Measurements from ENCODE around the gene APOD. TPM values are rescaled to one million over a fixed set of nuclear protein-coding genes. Genes with fewer than 3 reads are reported as not detected.

The APOD gene
- total and polyA plus RNA-seq, 2 of the 4 experiments (the other 2 are of a cell fraction): 0.36 TPM; not detected in 1

GRCh38 chr3:195550723-195551122, 33.0 kb downstream of the APOD start:
- Histone ChIP-seq H3K9ac (ENCODE audit: low read depth, low read length) (no peak overlapping the region), H3K4me1 (ENCODE audit: control insufficient read depth, insufficient read depth, low read length) (peaks cover 2% of the 10 kb centered on the region; the same call in 1 of the 2 replicates), H3K23ac (ENCODE audit: low read depth, low read length) (no peak overlapping the region), H2AFZ (replicated peaks; ENCODE audit: low read length, poor library complexity) (no peak overlapping the region), H2AK5ac (ENCODE audit: low read depth, low read length) (no peak overlapping the region), H3K36me3 (ENCODE audit: control insufficient read depth, insufficient read depth, low read length) (no peaks in the 10 kb centered on the region), H2BK120ac (ENCODE audit: low read depth, low read length) (no peak overlapping the region), H3K79me1 (ENCODE audit: low read depth in 1 of 2, low read length in 2 of 2) (no peaks in the 10 kb centered on the region), H4K20me1 (ENCODE audit: insufficient read depth, low read length) (no peaks in the 10 kb centered on the region), H3K9me3 (ENCODE audit: control insufficient read depth, insufficient read depth, low read length) (no peaks in the 10 kb centered on the region), H3K18ac (ENCODE audit: low read depth, low read length) (no peak overlapping the region), H2BK15ac (ENCODE audit: low read depth, low read length) (no peak overlapping the region), H3K4me2 (ENCODE audit: low read depth, low read length) (no peak overlapping the region), H4K8ac (ENCODE audit: low read depth in 2 of 2, low read length in 2 of 2) (no peak overlapping the region), H3K4me3 (ENCODE audit: insufficient read depth, low read depth, low read length) (no peak overlapping the region), H3K14ac (replicated peaks; ENCODE audit: low read depth, low read length) (no peak overlapping the region), H4K91ac (ENCODE audit: insufficient read depth, low read depth, low read length) (no peak overlapping the region), H2AK9ac (replicated peaks; ENCODE audit: low read depth, low read length, poor library complexity) (no peak overlapping the region), H2BK5ac (ENCODE audit: low read depth, low read length, poor library complexity, severe bottlenecking) (no peak overlapping the region), H3K27me3 (ENCODE audit: control insufficient read depth, insufficient read depth, low read length) (peaks cover 23% of the 10 kb centered on the region), H3K27ac (ENCODE audit: insufficient read depth, low read length) (no peak overlapping the region), H3K9me1 (ENCODE audit: insufficient read depth, low read length) (no peaks in the 10 kb centered on the region), H2BK20ac (ENCODE audit: low read depth, low read length) (no peak overlapping the region), H3K4ac (ENCODE audit: low read depth, low read length) (no peak overlapping the region), H4K5ac (ENCODE audit: low read depth, low read length) (no peak overlapping the region), H3K56ac (ENCODE audit: extremely low read depth, insufficient read depth, low read length) (no peak overlapping the region)
- ChIA-PET POLR2A (ENCODE audit: unreplicated experiment) (no interaction called here), CTCF (no interaction called here)
- BruUV-seq (replicated peaks): no TSS peak
- WGBS, 2 experiments (ENCODE audit: extremely low coverage in 2 of 2, insufficient read length in 1 of 2): 0% methylated on average over 1 of the region's 4 CpGs; no CpG with 5 or more reads in 1 of the 2 experiments
- intact Hi-C loops (cut with micrococcal nuclease): no loop called here
- in situ Hi-C loops (cut with MboI; ENCODE audit: low sequenced_read_pairs): no loop called here
- dilution Hi-C loops (cut with HindIII; ENCODE audit: low sequenced_read_pairs, unreplicated experiment): no loop called here
- TF ChIP-seq NFE2L2 (IDR thresholded peaks at IDR 0.05; ENCODE audit: low read depth, low read length) (no peak), BHLHE40 (IDR thresholded peaks at IDR 0.05; ENCODE audit: low read depth, low read length) (no peak), CHD1 (IDR thresholded peaks at IDR 0.05; ENCODE audit: low read depth, low read length) (no peak), RFX5 (IDR thresholded peaks at IDR 0.05; ENCODE audit: low read depth, low read length) (no peak), FOS (IDR thresholded peaks at IDR 0.05; ENCODE audit: low read depth, low read length) (no peak), RAD21 (IDR thresholded peaks at IDR 0.05; ENCODE audit: low read length) (no peak), SMC3 (IDR thresholded peaks at IDR 0.05; ENCODE audit: low read depth, low read length) (no peak)
- TF ChIP-seq, protein P1, sequence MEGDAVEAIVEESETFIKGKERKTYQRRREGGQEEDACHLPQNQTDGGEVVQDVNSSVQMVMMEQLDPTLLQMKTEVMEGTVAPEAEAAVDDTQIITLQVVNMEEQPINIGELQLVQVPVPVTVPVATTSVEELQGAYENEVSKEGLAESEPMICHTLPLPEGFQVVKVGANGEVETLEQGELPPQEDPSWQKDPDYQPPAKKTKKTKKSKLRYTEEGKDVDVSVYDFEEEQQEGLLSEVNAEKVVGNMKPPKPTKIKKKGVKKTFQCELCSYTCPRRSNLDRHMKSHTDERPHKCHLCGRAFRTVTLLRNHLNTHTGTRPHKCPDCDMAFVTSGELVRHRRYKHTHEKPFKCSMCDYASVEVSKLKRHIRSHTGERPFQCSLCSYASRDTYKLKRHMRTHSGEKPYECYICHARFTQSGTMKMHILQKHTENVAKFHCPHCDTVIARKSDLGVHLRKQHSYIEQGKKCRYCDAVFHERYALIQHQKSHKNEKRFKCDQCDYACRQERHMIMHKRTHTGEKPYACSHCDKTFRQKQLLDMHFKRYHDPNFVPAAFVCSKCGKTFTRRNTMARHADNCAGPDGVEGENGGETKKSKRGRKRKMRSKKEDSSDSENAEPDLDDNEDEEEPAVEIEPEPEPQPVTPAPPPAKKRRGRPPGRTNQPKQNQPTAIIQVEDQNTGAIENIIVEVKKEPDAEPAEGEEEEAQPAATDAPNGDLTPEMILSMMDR (conservative IDR thresholded peaks at IDR 0.05; ENCODE audit: low read depth, low read length): no peak
- no peak for DNase-seq
- ATAC-seq (ENCODE audit: low read depth): no peak

Data from IMR-90 (cell line).